ENCODE measurements around the gene VWA8.

Gene VWA8

DNA sequence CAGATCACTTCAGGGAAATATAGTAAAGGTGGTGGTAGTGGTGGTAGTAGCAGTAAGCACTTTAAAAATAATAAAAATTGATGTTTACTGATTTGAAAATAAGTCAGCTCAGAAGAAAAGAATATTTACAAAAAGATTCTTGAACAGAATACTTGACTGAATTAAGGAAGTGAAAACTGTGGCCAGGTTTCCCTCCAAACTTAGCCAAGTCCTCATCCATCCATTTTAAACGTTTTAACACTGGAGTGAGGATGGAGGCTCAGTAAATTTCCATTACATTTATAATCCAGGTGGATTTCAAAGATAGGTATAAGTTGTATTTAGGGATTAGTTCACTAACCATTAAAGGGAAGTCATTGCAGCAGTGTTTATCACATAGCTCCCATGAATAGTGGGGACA, 282.1 kb downstream of the VWA8 start:
- no peak for DNase-seq (ENCODE audit: low read depth)

DNA sequence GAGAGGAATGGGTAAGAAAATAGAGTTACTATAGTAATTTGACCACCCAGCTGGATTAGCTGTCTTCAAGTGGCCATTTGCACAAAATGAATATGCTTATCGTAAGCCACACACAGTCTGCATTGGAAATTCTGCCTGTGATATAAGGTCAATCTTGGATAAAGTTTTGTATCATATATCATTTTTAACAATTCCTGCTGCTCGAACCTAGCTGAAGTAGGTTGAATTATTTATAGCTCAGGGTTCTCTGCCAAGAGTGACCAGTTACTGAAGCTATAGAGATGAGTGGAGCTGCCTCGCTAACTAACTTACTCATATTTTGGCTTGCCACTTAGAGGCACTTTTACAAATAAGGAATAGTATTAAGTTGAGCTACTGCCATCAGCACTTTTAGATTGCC, 282.7 kb downstream of the VWA8 start:
- no peak for DNase-seq (ENCODE audit: low read depth)
- no peak overlapping the region for H3K4me3 ChIP-seq (ENCODE audit: low read depth, low read length)
- TF ChIP-seq, protein P1, sequence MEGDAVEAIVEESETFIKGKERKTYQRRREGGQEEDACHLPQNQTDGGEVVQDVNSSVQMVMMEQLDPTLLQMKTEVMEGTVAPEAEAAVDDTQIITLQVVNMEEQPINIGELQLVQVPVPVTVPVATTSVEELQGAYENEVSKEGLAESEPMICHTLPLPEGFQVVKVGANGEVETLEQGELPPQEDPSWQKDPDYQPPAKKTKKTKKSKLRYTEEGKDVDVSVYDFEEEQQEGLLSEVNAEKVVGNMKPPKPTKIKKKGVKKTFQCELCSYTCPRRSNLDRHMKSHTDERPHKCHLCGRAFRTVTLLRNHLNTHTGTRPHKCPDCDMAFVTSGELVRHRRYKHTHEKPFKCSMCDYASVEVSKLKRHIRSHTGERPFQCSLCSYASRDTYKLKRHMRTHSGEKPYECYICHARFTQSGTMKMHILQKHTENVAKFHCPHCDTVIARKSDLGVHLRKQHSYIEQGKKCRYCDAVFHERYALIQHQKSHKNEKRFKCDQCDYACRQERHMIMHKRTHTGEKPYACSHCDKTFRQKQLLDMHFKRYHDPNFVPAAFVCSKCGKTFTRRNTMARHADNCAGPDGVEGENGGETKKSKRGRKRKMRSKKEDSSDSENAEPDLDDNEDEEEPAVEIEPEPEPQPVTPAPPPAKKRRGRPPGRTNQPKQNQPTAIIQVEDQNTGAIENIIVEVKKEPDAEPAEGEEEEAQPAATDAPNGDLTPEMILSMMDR (IDR thresholded peaks at IDR 0.05; ENCODE audit: low read depth, low read length), result no peak
- TF ChIP-seq POLR2A (IDR thresholded peaks at IDR 0.05; ENCODE audit: extremely low read depth, insufficient read length) (no peak), MYC (IDR thresholded peaks at IDR 0.05; ENCODE audit: low read depth, low read length) (no peak)
- TF ChIP-seq, protein P2, sequence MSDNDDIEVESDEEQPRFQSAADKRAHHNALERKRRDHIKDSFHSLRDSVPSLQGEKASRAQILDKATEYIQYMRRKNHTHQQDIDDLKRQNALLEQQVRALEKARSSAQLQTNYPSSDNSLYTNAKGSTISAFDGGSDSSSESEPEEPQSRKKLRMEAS (IDR thresholded peaks at IDR 0.05; ENCODE audit: low read depth, low read length), result no peak

More for the DNA sequence above, 282.1 kb downstream of the VWA8 start:
- TF ChIP-seq MYC (IDR thresholded peaks at IDR 0.05; ENCODE audit: low read depth, low read length) (no peak), POLR2A (IDR thresholded peaks at IDR 0.05; ENCODE audit: extremely low read depth, insufficient read length) (no peak)
- TF ChIP-seq, protein P2 (IDR thresholded peaks at IDR 0.05; ENCODE audit: low read depth, low read length), result no peak
- TF ChIP-seq, protein P1 (IDR thresholded peaks at IDR 0.05; ENCODE audit: low read depth, low read length), result no peak
- no peak overlapping the region for H3K4me3 ChIP-seq (ENCODE audit: low read depth, low read length)

DNA sequence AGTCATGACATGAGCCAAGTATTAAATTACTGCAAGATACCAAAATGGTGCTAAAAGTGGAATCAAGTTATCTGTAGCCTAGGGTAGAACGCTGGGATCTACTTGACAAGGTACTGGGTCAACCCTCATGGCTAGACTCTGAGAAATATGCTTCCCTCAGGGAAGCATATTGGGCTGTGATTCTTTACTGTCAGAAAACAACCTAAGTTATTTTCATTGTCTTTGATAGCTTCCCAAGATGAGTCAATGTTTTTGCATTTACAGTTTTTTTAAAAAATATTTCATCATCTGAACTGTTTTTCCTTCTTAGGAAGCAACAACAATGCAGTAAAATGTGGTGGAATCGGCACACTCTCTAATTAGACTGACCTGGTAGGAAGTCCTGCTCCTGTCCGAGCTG, 285.6 kb downstream of the VWA8 start:
- no peak overlapping the region for H3K4me3 ChIP-seq (ENCODE audit: low read depth, low read length)
- no peak for DNase-seq (ENCODE audit: low read depth)
- TF ChIP-seq MYC (IDR thresholded peaks at IDR 0.05; ENCODE audit: low read depth, low read length), result no peak
- TF ChIP-seq, protein P2 (IDR thresholded peaks at IDR 0.05; ENCODE audit: low read depth, low read length), result no peak
- TF ChIP-seq POLR2A (IDR thresholded peaks at IDR 0.05; ENCODE audit: extremely low read depth, insufficient read length), result no peak
- TF ChIP-seq, protein P1 (IDR thresholded peaks at IDR 0.05; ENCODE audit: low read depth, low read length), result no peak

DNA sequence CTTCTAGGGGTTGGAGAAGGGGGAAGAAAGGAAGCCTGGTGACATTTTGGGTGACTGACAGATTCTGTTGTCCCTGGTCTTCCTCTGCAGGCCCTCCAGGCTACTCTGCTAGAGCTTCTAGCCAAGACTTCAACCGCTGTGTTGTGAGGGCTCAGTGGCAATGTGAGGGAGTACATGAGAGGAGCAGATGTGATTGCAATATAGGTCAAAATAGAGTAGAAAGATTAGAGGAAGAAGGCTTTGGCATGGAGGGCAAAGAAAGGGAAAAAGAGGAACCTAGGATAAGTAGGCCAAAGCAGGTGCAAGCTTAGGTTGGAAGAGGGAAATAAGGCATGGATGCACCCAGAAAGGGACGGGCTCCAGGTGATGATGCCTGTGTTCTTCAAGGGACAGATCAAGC, 286.7 kb downstream of the VWA8 start:
- TF ChIP-seq, protein P2 (IDR thresholded peaks at IDR 0.05; ENCODE audit: low read depth, low read length), result no peak
- TF ChIP-seq POLR2A (IDR thresholded peaks at IDR 0.05; ENCODE audit: extremely low read depth, insufficient read length), result no peak
- TF ChIP-seq, protein P1 (IDR thresholded peaks at IDR 0.05; ENCODE audit: low read depth, low read length), result no peak
- TF ChIP-seq MYC (IDR thresholded peaks at IDR 0.05; ENCODE audit: low read depth, low read length), result no peak
- no peak overlapping the region for H3K4me3 ChIP-seq (ENCODE audit: low read depth, low read length)
- peak; percentile 27 for DNase-seq (ENCODE audit: low read depth)

DNA sequence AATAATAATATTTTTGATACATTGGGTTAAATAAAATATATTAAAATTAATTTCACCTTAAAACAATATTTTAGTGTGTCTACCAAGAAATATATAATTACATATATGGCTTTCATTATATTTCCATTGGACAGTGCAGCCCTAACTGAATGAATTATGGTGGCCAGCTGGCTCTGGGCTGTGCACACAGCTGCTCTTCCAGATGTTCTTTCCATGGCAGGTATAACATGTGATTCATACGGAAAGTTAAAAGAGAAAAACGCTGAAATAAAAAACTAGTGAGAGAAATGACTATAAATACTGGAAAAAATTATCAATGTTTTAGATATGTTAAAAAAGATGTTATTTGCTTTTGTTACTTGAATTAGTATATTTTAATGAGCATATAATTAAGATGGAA, 287.3 kb downstream of the VWA8 start:
- no peak for TF ChIP-seq MYC (IDR thresholded peaks at IDR 0.05; ENCODE audit: low read depth, low read length)
- TF ChIP-seq POLR2A (IDR thresholded peaks at IDR 0.05; ENCODE audit: extremely low read depth, insufficient read length), result no peak
- TF ChIP-seq, protein P2 (IDR thresholded peaks at IDR 0.05; ENCODE audit: low read depth, low read length), result no peak
- DNase-seq (ENCODE audit: low read depth), result no peak
- no peak overlapping the region for H3K4me3 ChIP-seq (ENCODE audit: low read depth, low read length)

DNA sequence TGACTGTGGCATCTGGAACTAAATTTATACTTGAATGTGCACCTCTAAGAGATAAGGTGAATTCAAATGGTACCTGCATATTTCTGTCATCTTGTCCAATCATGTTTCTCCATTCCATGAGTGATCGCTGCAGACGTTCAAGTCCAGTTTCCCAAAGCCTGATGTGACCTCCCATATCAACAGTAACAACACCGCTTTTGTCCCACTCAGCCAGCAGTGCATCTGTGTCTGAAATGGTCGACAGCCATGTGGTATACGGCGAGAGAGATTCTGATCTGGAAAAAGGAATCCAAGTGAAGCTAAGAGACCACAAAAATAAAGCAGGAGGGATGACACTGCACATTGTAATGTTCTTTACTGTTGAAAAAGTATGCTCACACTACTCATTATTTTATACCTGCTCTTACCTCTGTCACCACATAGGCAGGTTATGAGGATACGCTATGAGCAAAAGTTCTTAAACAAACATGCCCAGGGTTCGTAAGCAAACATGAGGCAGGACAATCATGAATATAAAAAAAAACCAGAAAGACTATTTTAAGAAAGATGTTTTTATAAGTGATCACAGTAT, 290.0 kb downstream of the VWA8 start:
- no peak overlapping the region for H3K4me3 ChIP-seq (ENCODE audit: low read depth, low read length)
- TF ChIP-seq MYC (IDR thresholded peaks at IDR 0.05; ENCODE audit: low read depth, low read length) (no peak), POLR2A (IDR thresholded peaks at IDR 0.05; ENCODE audit: extremely low read depth, insufficient read length) (no peak)
- TF ChIP-seq, protein P2 (IDR thresholded peaks at IDR 0.05; ENCODE audit: low read depth, low read length), result no peak
- TF ChIP-seq, protein P1 (IDR thresholded peaks at IDR 0.05; ENCODE audit: low read depth, low read length), result no peak
- DNase-seq (ENCODE audit: low read depth), result no peak

All from NB4 (cell line).